D721Med (cell line): ENCODE results near the gene SH3BP4.

ENCODE experiments used
- DNase-seq: peaks from one replicate; pipeline ENCODE4 v3.0.0; 2011; ENCODE audit warnings: low spot score; ENCODE audit not compliant: insufficient read length
- FAIRE-seq: peaks from 2 replicates; lab custom pipeline; 2011; peaks lifted over from hg19 to GRCh38; lab: Jason Lieb, UNC
- CTCF ChIP-seq: IDR thresholded peaks from 2 replicates; pipeline ENCODE4 v1.5.1; 2012; ENCODE audit warnings: mild to moderate bottlenecking, control low read depth; ENCODE audit not compliant: insufficient read depth; ENCODE audit errors: missing control alignments

The SH3BP4 gene

GRCh38 chr2:234982096-234982834 lies 30.4 kb downstream of the SH3BP4 start:
- no peak for FAIRE-seq
- DNase-seq, result no peak

GRCh38 chr2:234983011-234983726 lies 31.4 kb downstream of the SH3BP4 start:
- no peak for TF ChIP-seq CTCF
- DNase-seq (no peak), FAIRE-seq (no peak)

More at GRCh38 chr2:234982096-234982834, 30.4 kb downstream of the SH3BP4 start:
- TF ChIP-seq CTCF, result no peak

GRCh38 chr2:234985608-234986245 lies 33.9 kb downstream of the SH3BP4 start:
- FAIRE-seq (no peak), DNase-seq (no peak)
- no peak for TF ChIP-seq CTCF

- no peak for FAIRE-seq
- no peak for TF ChIP-seq CTCF
- no peak for DNase-seq
Observed at GRCh38 chr2:234986390-234986789, 34.6 kb downstream of the SH3BP4 start.

- FAIRE-seq (no peak), DNase-seq (no peak)
- no peak for TF ChIP-seq CTCF
Observed at GRCh38 chr2:234986876-234987720, 35.3 kb downstream of the SH3BP4 start.

GRCh38 chr2:234987754-234988153 lies 35.9 kb downstream of the SH3BP4 start:
- FAIRE-seq (no peak), DNase-seq (no peak)
- TF ChIP-seq CTCF, result no peak
